ENCODE measurements around the gene MLN.

Gene MLN

DNA sequence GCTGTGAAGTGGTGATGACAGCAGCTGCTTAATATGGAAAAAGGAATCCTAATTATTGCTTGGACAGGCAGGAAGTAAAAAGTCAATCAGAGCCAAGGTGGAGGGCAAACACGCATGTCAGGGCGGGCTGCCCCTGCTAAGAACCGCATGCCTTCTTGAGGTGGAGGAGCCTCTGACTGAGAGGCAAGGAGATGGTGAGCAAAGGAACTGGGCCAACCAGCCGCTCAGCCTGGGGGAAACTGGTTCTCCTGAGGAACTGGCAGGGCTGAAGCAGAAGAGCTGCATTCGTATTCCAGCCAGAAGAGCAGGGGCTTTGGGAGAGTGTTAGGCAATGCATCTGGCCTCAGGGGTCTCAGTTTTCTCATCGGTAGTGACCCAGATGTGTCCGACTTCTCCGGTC lies 13.1 kb upstream of the MLN start:
- Histone ChIP-seq H3K27me3 (ENCODE audit: control insufficient read depth, insufficient read depth, low read length) (no peaks in the 10 kb centered on the region), H3K9ac (no peak overlapping the region), H2AFZ (no peak overlapping the region), H3K4me1 (no peaks in the 10 kb centered on the region), H3K9me3 (ENCODE audit: control insufficient read depth, low read length) (no peaks in the 10 kb centered on the region), H3K4me3 (ENCODE audit: low read depth, low read length) (no peak overlapping the region), H3K79me2 (no peaks in the 10 kb centered on the region), H3K4me2 (ENCODE audit: low read length) (no peak overlapping the region), H3K36me3 (ENCODE audit: control insufficient read depth, insufficient read depth, low read length) (no peaks in the 10 kb centered on the region), H3K27ac (no peak overlapping the region)
- TF ChIP-seq, protein P1, sequence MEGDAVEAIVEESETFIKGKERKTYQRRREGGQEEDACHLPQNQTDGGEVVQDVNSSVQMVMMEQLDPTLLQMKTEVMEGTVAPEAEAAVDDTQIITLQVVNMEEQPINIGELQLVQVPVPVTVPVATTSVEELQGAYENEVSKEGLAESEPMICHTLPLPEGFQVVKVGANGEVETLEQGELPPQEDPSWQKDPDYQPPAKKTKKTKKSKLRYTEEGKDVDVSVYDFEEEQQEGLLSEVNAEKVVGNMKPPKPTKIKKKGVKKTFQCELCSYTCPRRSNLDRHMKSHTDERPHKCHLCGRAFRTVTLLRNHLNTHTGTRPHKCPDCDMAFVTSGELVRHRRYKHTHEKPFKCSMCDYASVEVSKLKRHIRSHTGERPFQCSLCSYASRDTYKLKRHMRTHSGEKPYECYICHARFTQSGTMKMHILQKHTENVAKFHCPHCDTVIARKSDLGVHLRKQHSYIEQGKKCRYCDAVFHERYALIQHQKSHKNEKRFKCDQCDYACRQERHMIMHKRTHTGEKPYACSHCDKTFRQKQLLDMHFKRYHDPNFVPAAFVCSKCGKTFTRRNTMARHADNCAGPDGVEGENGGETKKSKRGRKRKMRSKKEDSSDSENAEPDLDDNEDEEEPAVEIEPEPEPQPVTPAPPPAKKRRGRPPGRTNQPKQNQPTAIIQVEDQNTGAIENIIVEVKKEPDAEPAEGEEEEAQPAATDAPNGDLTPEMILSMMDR (IDR thresholded peaks at IDR 0.05) = no peak

DNA sequence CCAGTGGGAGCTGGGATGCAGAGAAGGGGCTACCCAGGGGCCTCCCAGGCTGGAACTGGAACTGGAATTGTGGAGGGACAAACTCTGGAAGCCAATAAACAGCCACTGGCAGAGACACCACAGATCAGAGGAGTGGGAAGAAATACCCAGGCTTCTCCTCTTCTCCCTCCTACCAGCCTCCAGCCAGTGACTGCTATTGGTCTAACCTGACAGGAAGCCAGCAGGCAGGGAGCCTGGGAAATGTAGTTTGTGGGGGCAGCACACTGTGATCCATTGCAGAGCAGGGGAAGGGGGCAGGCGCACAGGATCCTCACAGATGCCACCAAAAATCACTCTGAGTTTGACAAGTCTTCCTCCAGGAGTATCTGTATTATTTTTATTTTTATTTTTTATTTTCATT lies 12.1 kb upstream of the MLN start:
- no peak overlapping the region for H2AFZ ChIP-seq
- H3K4me3 ChIP-seq (ENCODE audit: low read depth, low read length) = no peak overlapping the region
- no peaks in the 10 kb centered on the region for H3K9me3 ChIP-seq (ENCODE audit: control insufficient read depth, low read length)
- H3K79me2 ChIP-seq = no peaks in the 10 kb centered on the region
- no peak overlapping the region for H3K27ac ChIP-seq
- no peaks in the 10 kb centered on the region for H3K4me1 ChIP-seq
- H3K4me2 ChIP-seq (ENCODE audit: low read length) = no peak overlapping the region
- TF ChIP-seq, protein P1 (IDR thresholded peaks at IDR 0.05) = no peak
- H3K27me3 ChIP-seq (ENCODE audit: control insufficient read depth, insufficient read depth, low read length) = no peaks in the 10 kb centered on the region
- H3K36me3 ChIP-seq (ENCODE audit: control insufficient read depth, insufficient read depth, low read length) = no peaks in the 10 kb centered on the region
- H3K9ac ChIP-seq = no peak overlapping the region

DNA sequence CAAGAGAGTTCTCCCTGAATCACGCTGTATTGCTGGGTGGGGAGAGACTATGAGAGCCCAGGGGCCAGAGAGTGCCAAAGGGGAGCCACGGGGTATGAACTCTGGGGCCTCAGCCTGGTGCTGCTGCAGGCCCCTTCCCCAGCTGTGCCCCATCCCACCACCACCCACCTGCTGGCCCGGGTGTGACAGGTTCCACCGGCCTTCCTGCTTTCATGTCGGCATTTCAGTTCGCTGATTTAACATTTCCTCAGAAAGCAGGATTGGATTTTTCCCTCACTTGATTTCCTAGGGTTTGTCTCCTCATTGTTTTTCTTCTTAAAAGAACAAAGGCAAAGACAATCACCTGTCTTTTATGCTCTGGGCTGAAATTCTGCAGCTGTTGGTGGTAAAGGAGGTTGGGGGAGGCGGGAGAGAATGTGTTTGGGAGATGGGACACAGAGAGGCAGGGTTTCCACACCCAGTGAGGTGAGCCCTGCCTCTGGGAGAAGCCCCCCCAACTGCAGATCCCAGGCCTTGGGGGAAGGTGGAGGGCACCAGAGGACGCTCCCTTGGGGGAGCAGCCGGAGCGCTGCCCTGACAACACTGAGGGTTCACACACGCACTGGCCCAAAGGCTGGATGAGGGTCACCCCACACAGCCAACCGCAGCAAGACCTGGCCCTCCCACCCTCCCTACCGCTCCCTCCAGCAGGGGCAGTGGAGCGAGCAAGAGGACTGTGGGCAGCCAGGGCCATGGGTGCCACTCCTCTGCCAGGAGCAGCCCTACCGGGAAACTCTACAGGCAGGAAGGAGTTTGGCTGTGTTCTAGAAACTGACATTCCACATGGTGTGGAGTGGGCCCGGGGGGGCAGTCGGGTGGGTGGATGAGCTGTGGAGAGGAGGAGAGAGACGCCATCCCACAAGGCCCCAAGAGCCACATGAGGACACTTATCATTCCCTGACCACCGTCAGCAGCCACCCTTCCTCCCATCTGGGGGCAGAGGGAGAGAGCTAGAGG lies 10.5 kb upstream of the MLN start:
- H3K36me3 ChIP-seq (ENCODE audit: control insufficient read depth, insufficient read depth, low read length) = no peaks in the 10 kb centered on the region
- no peak overlapping the region for H3K4me3 ChIP-seq (ENCODE audit: low read depth, low read length)
- no peak overlapping the region for H3K9ac ChIP-seq
- H3K79me2 ChIP-seq = no peaks in the 10 kb centered on the region
- TF ChIP-seq, protein P1 (IDR thresholded peaks at IDR 0.05) = no peak
- no peaks in the 10 kb centered on the region for H3K27me3 ChIP-seq (ENCODE audit: control insufficient read depth, insufficient read depth, low read length)
- H3K27ac ChIP-seq = no peak overlapping the region
- no peak overlapping the region for H3K4me2 ChIP-seq (ENCODE audit: low read length)
- H3K4me1 ChIP-seq = no peaks in the 10 kb centered on the region
- no peak overlapping the region for H2AFZ ChIP-seq
- no peaks in the 10 kb centered on the region for H3K9me3 ChIP-seq (ENCODE audit: control insufficient read depth, low read length)

DNA sequence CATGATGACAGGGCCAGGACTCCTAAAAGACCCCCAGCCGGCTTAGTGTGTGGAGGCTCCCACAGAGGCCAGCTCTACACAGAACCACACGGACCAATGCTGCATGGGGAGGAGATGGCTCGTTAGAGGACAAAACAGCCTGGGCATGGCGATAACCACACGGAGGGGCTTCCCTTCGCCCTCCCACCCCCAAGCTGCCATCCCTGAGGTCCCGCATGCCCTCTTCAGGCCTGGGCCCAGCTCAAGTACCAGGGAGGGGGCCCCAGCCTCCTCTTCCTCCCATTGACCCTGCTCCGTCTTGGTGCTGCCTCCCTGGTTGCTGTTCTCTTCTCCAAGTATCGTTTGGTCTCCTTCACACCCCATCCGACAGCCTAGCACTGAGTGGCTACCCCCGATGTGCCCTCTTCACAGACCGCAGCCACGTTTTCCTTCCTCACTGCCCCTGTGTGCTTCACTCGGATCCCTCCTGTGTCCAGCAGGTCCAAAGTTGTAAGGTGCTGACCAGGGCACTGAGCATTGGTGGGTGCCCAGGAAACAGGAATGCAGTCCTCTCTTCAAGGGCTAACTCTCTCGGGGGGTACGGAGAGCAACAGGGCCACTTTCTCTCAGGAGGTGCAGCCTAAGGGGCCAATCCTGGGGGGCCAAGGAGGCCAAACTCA lies 9.6 kb upstream of the MLN start:
- no peaks in the 10 kb centered on the region for H3K4me1 ChIP-seq
- no peak overlapping the region for H2AFZ ChIP-seq
- H3K27ac ChIP-seq = no peak overlapping the region
- no peak overlapping the region for H3K4me3 ChIP-seq (ENCODE audit: low read depth, low read length)
- TF ChIP-seq, protein P1 (IDR thresholded peaks at IDR 0.05) = no peak
- H3K9me3 ChIP-seq (ENCODE audit: control insufficient read depth, low read length) = no peaks in the 10 kb centered on the region
- no peaks in the 10 kb centered on the region for H3K27me3 ChIP-seq (ENCODE audit: control insufficient read depth, insufficient read depth, low read length)
- H3K79me2 ChIP-seq = no peaks in the 10 kb centered on the region
- H3K9ac ChIP-seq = no peak overlapping the region
- no peaks in the 10 kb centered on the region for H3K36me3 ChIP-seq (ENCODE audit: control insufficient read depth, insufficient read depth, low read length)
- H3K4me2 ChIP-seq (ENCODE audit: low read length) = no peak overlapping the region

Data from parathyroid adenoma (tissue), 2 donors.